Eye (tissue), 1 donor: ENCODE measurements around the gene FGFRL1.
"Not testable (repeated sequence)": the region's sequence is repeated elsewhere in the genome, so short reads cannot be mapped to it uniquely, and the experiment has no call there.

Experiments
- DNase-seq: peaks from one replicate; pipeline ENCODE4 v3.0.0-alpha.2; 2015

Gene FGFRL1

DNA sequence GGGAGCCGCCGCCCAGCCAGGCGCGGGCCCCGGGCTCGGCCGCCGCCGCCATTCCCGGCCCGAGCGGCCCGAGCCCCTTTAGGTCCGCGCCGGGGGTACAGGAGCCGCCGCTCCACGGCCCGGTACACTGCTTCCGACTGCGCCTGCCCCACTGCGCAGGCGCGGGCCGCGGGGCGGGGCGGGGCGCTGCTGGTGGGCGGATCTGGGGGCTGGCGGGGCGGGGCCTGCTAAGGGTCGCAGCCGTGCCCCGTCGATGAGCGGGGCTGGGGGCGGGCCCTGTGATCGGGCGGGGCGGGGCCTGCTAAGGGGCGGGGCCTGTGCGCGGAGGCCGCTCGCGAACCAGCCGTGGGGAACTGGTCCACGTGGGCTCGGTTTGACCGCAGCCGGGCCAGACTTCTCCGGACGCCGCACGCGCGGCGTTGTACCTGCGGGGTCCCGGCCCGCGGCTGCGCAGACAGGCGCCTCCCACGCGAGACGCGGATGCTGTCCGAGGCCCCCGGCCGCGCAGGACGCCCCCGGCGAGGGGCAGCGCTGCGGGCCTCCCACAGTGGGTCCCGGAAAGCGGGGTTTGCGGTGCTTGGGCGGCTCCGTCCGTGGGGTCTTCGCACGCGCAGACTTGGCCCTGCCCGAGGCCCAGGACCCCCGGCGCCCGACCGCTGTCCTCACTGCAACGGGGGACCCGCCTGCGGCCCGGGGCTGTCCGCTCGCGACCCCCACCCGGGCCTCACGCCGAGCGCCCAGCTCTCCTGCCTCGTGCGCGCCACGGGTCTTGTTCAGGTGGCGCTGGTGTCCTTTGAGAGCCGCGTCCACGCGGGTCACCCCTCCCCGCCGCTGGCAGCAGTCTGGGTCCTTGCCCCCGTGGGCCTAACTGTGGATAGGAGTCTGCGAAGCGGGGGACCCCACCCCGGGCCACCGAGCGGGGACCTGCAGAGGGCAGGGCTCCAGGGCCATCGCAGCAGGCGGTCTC lies 37.7 kb upstream of the FGFRL1 start, which contains the start of gene DGKQ:
DGKQ (minus strand) TSS at position 139 of the 967 bp plus-strand sequence; CDS start at position 52, 87 bp downstream.
- peak; percentile 93 for DNase-seq

DNA sequence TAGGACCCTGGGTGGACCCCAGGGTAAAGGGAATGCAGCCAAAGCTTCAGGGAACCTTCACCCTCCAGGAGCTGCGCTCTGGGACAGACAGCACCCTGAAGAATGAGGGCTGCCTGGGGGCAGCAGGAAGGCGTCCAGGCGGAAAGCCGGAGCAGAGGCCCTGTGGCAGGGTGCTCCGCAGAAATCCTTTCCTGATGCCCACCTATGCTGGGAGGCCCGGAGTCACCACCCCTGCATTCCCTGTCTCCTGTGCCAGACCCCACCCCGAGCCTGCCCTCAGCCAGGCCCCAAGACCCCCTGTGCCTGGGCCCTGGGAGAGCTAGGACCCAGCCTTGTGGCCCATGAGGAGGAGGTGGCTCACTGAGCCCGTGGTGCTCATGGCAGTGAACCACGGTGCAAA lies 36.8 kb upstream of the FGFRL1 start:
- DNase-seq, result no peak

DNA sequence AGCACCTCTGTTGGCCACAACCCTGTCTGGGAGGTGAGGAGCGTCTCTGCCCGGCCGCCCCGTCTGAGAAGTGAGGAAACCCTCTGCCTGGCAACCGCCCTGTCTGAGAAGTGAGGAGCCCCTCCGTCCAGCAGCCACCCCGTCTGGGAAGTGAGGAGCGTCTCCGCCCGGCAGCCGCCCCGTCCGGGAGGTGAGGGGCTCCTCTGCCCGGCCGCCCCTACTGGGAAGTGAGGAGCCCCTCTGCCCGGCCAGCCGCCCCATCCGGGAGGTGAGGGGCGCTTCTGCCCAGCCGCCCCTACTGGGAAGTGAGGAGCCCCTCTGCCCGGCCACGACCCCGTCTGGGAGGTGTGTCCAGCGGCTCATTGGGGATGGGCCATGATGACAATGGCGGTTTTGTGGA lies 35.4 kb upstream of the FGFRL1 start:
- not testable (repeated sequence) for DNase-seq

DNA sequence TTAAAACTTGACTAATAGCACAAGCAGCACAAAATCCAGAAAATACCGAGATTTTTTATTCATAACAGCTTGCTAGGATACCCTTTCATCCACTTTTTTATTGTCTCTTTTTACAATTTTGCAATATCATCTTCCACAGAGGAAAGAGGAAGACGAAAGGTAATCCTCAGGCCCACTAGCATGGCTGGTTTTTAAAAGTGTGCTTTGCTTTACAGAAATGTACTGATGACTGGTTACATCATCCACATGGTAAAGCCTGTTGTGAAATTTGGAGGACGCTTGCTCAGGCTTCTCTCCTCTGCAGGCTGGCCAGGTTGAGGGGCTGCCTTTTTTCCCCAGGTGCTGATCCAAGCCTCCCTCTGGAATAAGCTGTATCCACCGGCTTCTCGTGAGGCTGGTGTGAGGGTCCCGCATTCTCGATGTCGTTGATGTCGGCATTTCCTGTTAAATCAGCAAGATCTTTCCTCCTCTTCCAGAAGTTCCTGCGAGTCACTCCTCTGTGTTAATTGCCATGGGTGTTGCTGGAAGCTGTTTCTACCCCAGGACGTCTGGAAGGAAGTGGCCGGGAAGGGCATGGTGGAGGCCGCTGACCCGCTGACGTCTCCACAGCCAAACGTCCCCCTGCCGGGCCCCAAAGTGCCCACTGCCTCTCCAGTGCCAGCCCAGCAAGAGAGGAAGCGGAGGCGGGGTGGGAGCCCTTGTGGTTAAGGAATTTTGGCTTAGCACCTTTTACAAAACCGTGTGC lies 32.3 kb upstream of the FGFRL1 start:
- DNase-seq, result no peak

DNA sequence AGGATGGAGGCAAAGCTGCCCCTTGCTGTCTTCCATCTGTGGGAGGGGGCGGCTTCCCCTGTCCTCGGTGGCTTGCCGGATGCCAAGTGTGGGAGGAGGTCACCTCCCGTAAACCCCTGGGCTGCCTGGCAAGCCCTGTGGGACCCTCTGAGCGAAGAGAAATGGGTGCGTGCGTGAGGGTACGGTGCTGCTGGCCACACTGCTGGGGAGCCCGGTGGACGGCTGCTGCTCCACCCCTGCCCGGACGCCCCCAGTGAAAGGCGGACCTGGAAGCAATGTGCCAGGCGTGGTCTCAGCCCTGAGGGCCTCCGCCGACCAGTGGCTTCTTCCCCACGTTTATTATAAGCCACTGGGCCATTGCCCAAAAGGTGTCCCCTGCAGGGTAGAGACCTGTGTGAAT lies 29.1 kb upstream of the FGFRL1 start:
- DNase-seq, result no peak

DNA sequence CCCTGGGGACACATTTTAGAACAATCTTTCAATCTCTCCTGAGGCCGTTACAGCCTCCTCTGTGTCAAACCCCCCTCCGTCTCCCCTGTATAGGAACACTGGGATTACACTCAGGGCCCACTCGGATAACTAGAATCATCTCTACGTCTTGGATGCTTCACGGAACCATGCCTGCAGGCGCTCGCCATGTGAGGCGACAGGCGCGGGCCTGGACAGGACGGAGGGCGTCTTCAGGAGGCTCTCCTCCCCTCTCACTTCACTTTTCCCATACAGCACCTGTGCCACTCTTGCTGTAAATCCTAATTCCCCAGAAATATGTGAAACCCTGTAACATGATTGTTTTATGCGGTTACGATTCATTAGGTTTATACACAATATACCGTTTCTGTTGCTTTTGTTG lies 28.6 kb upstream of the FGFRL1 start:
- no peak for DNase-seq

DNA sequence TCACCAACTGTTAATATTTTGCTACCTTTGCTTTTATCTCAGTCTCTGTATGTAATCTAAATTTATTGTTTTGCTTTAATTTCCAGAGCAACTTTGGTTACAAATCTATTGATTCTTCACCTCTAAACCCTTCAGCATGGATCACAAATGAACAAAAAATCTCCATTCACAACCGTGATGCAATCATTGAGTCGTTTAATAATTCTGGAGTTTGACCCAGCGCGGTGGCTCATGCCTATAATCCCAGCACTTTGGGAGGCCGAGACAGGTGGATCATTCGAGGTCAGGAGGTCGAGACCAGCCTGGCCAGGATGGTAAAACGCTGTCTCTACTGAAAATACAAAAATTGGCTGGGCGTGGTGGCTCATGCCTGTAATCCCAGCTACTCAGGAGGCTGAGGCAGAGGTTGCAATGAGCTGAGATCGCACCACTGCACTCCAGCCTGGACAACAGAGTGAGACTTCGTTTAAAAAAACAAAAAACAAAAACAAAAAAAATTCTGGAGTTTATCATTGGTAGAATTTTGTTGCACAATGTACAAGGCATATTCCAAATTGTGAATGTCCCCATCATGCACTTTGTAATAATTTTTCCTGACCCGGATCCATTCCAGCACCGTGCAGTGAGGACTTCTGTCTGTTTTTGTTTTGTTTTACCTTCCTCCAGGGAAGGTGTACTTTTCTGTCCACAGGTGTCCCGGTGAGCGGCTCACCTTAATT lies 26.9 kb upstream of the FGFRL1 start:
- DNase-seq, result no peak

DNA sequence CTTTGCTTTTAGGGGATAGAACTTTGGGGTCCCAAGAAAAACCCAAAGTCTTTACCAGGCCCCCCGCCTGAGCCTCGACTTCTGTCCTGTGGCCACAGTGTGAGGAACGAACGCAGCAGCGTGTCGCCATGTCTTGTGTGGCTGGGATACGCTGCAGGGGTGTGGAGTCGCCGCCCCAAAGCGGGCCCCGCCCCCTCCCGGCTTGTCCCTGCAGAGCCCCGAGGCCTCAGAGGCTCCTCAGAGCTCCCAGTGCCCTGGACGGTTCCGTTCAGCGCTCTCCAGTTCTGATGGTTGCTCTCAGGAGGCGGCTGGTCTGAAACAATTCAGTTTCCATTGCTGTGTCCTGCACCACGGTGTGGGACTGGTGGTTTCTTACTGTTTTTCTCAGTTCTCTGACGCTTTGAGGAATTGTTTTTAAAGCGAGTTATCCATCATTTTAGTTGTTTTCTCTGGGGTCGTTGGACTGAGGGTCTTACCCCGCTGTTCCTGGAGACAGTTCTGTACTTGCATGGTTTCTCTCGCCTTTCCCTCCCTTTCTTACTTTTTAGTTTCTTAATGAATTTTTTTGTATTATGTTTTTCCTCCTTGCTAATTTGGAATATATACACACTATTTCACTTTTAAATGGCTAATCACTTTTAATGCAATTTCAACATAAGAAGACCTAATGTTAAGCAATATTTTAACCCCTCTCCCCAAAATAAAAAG lies 26.1 kb upstream of the FGFRL1 start:
- peak; percentile 44 for DNase-seq

DNA sequence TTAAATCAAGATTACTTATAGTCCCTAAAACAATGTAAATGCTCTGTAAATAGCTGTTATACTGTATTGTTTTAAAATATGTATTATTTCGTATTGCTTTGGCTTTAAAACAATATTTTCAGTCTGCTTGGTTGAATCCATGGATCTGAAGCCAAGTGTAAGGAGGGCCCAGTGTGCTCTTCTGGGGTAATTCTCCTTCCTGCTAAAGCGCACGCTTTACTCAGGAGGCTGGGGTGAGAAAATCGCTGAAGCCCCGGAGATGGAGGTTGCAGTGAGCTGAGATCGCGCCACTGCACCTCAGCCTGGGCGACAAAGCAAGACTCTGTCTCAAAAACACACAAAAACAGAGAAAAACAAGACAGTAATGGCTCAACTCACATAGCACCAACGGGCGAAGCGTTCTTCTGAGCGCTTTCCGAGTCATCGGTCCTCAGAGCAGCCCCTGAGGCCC lies 25.0 kb upstream of the FGFRL1 start:
- peak; percentile 79 for DNase-seq

DNA sequence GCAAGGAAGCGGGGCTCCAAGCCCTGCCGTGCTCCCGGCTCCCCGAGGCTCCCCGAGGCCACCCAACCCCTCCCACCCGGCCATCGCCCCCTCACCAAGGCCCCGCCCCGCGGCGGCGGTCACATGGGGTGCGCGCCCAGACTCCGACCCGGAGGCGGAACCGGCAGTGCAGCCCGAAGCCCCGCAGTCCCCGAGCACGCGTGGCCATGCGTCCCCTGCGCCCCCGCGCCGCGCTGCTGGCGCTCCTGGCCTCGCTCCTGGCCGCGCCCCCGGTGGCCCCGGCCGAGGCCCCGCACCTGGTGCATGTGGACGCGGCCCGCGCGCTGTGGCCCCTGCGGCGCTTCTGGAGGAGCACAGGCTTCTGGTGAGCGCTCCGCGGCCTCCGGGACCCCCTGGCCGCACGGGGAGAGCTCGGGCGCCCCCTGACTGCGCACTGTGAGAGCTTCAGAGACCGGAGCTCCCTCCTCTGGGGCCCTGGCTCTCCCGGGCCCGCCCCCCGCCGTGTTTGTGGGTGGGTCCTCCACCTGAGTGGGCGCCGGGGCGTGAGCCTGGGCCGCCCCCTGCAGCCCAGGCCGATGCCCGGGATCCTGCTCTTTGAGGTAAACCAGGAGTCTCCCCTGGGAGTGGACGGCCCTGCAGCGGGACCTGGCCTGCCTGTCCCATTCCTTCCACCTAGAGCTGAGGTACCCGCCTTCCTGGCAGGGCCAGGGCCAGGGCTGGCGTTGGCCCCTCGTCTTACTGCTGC lies 24.4 kb upstream of the FGFRL1 start, which contains the start of gene IDUA:
IDUA (plus strand) TSS at position 166 of the 745 bp plus-strand sequence; CDS start at position 207, 41 bp downstream.
- DNase-seq, result peak; percentile 79

DNA sequence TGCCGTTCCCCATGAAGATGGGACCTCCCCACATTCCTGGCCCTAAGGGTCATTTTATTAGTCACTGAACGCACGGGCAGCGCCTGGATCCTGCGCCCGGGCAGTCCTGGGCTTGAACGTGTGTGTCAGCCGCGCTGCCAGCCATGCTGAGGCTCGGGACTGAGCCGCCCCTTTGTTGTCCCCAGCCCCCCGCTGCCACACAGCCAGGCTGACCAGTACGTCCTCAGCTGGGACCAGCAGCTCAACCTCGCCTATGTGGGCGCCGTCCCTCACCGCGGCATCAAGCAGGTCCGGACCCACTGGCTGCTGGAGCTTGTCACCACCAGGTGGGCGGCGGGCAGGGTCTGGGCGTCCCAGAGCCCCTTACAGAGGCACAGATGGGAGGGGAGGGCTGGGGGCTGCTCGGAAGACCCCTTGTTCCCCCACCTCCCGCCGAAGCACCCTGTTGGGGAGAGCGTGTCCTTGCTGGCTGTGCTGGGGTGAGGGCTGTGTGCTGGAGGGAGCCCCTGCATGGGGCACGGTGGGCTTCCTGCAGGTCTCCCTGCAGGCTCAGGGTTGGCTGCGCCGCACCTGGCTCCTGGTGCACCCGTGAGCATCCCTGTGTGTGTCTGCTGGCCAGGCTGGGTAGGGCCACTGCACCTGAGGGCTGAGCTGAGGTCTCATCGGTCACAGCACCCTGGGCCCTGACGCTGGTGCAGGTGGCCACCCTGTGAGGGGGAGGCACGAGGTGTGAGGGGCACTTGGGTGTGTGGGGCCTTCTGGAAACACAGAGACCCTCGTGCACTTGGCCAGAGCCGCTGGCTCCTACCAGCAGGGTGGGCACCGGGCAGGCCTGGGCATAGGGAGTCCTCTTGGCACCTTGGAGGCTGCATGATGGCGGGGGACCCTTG lies 23.6 kb upstream of the FGFRL1 start:
- no peak for DNase-seq

DNA sequence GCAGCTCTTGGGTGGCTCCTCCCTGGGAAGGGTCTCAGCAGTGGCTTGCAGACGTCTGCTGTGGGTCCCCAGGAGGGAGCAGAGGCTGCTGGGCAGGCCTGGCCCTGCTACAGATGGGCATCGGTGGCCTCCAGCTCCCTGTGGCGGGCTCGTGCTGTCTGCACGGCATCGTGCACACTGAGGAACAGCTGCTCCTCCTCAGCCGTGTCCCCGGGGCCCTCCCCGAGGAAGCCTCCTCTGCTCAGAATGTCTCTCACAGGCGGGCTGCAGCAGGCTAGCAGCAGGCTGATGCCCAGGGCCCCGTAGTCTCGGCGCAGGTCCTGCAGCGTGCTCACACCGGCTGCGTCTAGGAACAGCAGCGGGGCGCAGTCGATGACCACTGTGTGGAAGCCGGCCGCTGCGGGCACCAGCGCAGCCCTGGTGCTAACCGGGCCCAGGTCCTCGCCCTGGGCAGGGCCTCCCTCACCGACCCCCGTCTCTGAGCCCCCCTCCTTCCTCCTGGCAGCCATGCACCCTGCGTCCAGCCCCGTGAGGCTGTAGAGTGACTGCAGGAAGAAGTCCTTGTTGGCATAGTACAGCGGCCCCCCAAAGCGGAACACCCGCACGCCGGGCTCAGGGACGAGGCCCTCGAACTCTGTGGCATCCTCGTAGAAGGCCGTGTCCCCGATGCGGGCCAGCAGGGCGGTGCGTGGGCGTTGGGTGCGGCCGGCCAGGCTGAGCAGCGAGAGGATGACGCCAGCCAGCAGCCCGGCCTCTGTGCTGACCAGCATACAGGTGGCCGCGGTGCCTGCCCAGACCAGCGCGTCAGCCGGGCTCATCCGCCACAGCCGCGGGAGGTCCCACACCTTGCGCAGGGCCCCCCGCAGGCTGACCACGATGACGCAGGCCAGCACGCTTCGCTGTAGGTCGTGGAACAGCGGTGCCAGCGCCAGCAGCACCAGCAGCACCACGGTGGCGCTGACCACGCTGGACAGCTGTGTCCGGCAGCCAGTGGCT lies 22.4 kb upstream of the FGFRL1 start:
- peak; percentile 50 for DNase-seq

DNA sequence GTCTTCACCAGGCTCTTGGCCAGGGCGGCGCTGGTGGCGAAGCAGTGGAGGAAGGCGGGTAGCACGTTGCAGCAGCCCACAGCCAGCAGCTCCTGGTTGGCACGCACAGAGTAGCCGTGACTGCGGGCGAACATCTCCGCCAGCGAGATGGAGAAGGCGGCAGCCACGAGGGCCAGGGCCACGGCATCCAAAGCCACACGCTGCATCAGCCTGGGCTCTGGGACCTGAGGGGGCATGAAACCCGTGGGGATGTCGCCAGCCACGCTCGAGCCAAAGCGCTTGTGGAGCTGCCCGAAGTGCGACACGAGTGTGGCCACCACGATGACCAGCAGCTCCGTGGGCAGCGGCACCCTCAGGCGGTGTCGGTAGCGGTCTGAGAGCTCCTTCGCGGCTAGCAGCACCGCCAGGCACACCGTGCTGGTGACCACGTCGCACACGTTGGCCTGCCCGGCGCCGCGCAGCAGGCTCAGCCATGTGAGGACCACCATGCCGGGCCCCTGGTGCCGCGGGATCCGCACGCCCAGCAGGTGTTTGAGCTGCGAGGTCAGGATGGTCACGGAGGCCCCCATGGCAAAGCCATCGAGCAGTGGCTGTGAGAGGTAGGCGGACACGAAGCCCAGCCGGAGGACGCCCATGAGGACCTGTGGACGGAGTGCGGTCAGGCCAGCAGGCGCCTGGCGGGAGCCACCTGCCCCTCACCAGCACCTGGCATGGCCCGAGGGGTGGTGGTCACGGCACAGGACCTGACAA lies 21.5 kb upstream of the FGFRL1 start:
- DNase-seq, result no peak

DNA sequence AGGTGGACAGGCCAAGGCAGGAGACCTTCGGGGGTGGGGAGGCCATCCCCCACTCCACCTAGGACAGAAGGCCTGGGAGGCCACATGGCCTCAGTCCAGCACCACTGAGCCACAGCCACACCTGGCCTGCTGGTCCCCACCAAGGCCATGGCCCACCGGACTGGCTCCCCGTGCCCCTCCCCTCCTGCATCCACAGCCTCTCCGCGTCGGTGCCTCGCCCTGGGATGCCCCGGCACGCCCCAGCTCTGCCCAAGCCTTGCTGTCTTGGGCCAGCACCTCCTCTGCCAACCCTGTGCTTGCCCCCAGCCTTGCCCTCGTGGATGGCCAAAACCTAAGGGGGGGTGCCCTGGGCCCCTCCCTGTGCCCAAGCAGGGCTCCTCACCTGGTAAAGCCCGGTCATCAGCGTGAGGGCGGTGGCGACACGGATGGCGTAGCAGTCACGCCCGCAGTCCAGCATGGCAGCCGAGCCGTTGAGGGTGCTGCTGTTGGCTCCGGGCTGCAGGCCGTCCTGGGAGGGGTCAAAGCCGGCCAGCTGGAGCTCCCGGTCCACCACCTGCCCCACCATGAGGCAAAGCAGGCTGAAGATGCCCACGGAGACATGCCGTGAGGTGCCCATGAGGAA lies 20.6 kb upstream of the FGFRL1 start:
- no peak for DNase-seq

DNA sequence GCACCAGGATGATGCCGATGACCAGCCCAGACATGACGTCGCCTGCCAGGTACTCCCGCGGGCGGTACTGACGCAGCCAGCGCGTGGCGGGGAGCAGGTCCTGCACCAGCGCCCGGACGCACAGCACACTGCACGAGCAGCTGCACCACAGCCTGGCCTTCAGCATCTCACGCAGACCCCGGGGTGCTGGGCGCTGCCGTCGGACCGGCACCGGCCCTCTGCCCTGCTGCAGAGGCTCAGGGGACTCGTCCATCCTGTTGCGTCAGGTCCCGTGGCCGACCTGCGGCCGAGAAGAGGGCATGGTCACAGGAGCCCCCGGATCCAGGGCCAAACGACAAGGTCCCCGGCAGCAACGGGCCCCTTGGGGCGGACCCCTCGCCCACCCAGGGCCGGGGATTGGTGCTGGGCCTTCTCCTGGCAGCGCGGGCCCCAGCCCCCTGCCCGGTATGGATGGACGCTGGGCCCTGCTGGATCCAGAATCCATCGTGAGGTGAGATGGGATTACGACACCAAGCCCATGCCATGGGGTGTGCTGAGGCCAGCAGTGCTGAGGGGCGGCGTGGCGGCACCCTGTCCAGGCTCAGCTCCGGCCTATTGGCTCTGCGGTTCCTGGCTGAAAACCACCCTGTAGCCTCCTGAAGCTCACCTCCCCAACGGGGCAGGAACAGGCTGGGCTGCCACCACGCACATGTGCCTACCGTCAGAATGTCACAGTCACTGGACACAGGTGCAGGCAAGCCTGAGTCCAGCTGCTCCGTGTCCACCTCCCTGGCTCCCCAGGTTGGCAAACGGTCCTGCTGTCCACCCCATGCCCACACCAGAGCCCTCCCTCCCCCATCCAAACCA lies 19.8 kb upstream of the FGFRL1 start:
- no peak for DNase-seq

DNA sequence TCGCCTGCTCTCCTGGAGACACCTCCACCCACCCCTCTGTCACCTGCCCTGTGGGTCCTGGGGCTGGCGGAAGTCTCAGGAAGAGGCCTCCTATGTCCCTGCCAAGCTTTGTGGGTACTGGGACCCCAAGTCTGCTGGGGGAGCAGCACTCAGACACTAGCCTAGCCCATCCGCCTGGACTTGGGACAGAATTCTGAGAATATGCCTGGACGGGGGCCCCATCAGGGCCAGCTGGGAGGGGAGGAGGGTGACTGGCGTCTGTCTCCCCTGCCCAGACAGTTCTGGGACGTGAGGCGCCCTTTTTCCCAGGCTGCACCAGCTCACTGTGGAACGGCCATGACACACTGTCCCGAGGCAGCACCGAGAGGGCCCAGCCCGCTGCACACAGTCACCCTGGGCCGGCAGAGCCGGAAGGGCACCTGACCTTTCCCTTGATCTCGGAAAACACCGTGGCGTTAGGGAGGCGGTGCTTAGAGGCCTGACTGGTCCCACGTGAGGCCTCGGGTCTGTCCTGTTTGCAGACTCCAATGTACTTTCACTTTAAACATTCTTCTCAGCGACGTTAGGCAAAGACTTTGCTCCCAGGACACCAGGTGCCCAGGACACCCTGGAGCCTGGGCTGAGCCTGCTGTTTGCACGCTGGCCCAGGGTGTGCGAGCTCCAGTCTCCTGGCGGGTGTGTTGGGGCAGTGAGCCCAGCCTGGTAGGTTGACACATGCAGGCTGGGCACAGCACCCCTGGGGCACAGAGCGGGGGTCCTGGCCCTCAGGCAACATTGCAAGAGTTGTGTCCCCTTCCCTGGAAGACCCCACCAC lies 18.9 kb upstream of the FGFRL1 start:
- no peak for DNase-seq
